ENCODE measurements around the gene KPTN. TPM values are rescaled to one million over a fixed set of nuclear protein-coding genes. Genes with fewer than 3 reads are reported as not detected.
A peak's percentile ranks its signal among the peaks of the same experiment; 100 is the strongest.

The KPTN gene
- total RNA-seq, 1 experiment from 2014 or later: 23.8 TPM

DNA sequence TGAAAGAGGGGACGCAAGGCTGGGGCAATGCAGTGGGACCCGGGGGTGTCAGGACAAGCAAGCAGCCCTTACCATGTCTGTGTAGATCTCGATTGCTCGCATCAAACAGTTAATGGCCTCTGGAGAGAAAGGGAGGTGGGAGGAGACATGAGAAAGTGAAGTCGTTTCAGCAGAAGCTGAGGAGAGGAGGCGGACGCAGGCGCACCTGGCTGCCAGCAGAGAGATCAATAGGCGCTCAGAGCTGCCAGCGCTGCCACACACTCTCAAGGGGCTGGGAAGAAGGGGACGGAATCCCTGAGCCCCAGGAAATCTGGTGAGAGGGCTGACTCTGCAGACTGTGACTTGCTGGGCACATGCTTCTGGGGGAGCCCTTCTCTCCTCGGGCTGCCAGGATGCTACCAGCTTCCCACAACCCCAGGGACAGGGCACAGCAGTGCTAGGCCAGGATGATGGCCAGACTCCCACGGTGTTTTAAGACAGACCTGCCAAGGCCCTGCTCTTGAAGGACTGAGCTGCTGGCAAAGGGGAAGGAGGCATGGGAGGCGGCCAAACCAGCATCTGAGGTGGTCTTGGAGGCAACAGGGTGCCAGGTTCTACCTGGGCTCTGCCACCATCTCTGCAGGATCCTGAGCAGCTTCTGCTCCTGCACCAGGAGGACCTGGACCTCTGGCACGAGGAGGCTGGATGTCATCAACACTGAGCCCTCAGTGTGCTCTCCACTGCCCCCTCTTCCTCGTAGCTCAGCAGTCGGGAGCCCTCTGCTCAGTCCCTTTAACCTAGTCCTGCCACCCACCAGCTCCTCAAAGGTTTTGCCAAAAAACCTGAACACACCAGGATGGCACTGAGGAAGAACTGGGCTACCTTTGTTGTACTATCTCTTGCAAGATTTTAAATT, 11.7 kb upstream of the KPTN start:
- no peak for TF ChIP-seq YY1 (IDR thresholded peaks at IDR 0.05; ENCODE audit: extremely low read depth, insufficient replicate concordance, low read depth, low read length)
- no peak for TF ChIP-seq ZNF274 (IDR thresholded peaks at IDR 0.05; ENCODE audit: low read depth, low read length)
- TF ChIP-seq EGR1 (IDR thresholded peaks at IDR 0.05; ENCODE audit: low read depth): no peak
- no peak for TF ChIP-seq SRF (IDR thresholded peaks at IDR 0.05; ENCODE audit: low read depth)
- TF ChIP-seq, protein P1, sequence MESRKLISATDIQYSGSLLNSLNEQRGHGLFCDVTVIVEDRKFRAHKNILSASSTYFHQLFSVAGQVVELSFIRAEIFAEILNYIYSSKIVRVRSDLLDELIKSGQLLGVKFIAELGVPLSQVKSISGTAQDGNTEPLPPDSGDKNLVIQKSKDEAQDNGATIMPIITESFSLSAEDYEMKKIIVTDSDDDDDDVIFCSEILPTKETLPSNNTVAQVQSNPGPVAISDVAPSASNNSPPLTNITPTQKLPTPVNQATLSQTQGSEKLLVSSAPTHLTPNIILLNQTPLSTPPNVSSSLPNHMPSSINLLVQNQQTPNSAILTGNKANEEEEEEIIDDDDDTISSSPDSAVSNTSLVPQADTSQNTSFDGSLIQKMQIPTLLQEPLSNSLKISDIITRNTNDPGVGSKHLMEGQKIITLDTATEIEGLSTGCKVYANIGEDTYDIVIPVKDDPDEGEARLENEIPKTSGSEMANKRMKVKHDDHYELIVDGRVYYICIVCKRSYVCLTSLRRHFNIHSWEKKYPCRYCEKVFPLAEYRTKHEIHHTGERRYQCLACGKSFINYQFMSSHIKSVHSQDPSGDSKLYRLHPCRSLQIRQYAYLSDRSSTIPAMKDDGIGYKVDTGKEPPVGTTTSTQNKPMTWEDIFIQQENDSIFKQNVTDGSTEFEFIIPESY (IDR thresholded peaks at IDR 0.05; ENCODE audit: extremely low read depth, insufficient replicate concordance, low read length): no peak
- no peak for TF ChIP-seq RAD21 (IDR thresholded peaks at IDR 0.05; ENCODE audit: low read depth)
- TF ChIP-seq ZFX (IDR thresholded peaks at IDR 0.05): no peak
- TF ChIP-seq, protein P2, sequence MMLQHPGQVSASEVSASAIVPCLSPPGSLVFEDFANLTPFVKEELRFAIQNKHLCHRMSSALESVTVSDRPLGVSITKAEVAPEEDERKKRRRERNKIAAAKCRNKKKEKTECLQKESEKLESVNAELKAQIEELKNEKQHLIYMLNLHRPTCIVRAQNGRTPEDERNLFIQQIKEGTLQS (IDR thresholded peaks at IDR 0.05): no peak
- TF ChIP-seq TCF7L2 (IDR thresholded peaks at IDR 0.05; ENCODE audit: borderline replicate concordance, extremely low read depth, insufficient read depth, insufficient read length): no peak
- Histone ChIP-seq H3K27me3 (ENCODE audit: insufficient read depth, low read length) (no peaks in the 10 kb centered on the region), H3K9me3 (ENCODE audit: control insufficient read depth in 1 of 2, insufficient read depth in 1 of 2, low read depth in 1 of 2, low read length in 2 of 2) (no peaks in the 10 kb centered on the region), H3K4me1 (ENCODE audit: control insufficient read depth in 1 of 2, insufficient read depth in 2 of 2, low read length in 2 of 2) (no peaks in the 10 kb centered on the region), H3K4me2 (ENCODE audit: low read length) (no peak overlapping the region), H3K79me2 (ENCODE audit: insufficient read depth, low read length) (no peaks in the 10 kb centered on the region), H2AFZ (ENCODE audit: low read depth, low read length, poor library complexity, severe bottlenecking) (no peak overlapping the region), H3K27ac (ENCODE audit: low read depth, low read length) (no peak overlapping the region), H3K9ac (ENCODE audit: low read length) (no peak overlapping the region), H3K36me3 (ENCODE audit: control insufficient read depth in 1 of 2, insufficient read depth in 2 of 2, low read length in 2 of 2) (peaks cover 0 to 5% of the 10 kb centered on the region in 2 experiments; a peak in 1 of 4 replicates), H3K9me2 (ENCODE audit: insufficient read depth) (no peaks in the 10 kb centered on the region), H4K20me1 (ENCODE audit: insufficient read depth) (no peaks in the 10 kb centered on the region), H3K4me3 (replicated peaks in 1 of 2; ENCODE audit: low read depth in 1 of 2, low read length in 2 of 2) (no peak overlapping the region)
- ATAC-seq (no peak), DNase-seq (ENCODE audit: low read depth, low spot score) (no peak)
- RAD21 ChIA-PET (ENCODE audit: low non-redundant PET in 1 of 2, low total read pairs in 2 of 2, uncharacterized antibody in 2 of 2, unreplicated experiment in 2 of 2): no interaction called here
- intact Hi-C loops (cut with micrococcal nuclease): no loop called here
- CTCF ChIA-PET: interaction anchor here (1.1 to 1.2 kb wide), 2 partner anchors 12 to 20 kb away, joined by 3 to 5 read pairs; partner anchors contain the start of gene KPTN
- BruUV-seq (replicated peaks): TSS peak; percentile 34
- POLR2A ChIA-PET: interaction anchor here (2.6 kb wide), 1 partner anchor 11 kb away, joined by 10 read pairs; the partner anchor contains the start of gene KPTN

All from HCT116 (cell line).